H1 (cell line): ENCODE results near the gene MRPS6. TPM values are rescaled to one million over a fixed set of nuclear protein-coding genes. Genes with fewer than 3 reads are reported as not detected.

Experiments used
- CTCF ChIA-PET: fragments of 300-600 bp; sonication (Branson Sonifier 250); formaldehyde crosslinking; loops from one replicate; lab custom pipeline; 2021; ENCODE audit not compliant: partially characterized antibody; lab: Charles Lee
- POLR2A ChIA-PET: fragments of 300-600 bp; sonication (Branson Sonifier 250); formaldehyde crosslinking; loops from one replicate; lab custom pipeline; 2021; ENCODE audit warnings: inconsistent platforms; ENCODE audit not compliant: partially characterized antibody; lab: Charles Lee
- DNase-seq, 2 experiments: peaks; one replicate each; pipeline versions ENCODE4 v3.0.0 to v3.0.0-alpha.2; 2010 to 2022; ENCODE audit warnings: low spot score in 2 of 2, low read depth in 1 of 2, mixed read lengths in 1 of 2
- FAIRE-seq: peaks from 2 replicates; lab custom pipeline; 2011; peaks lifted over from hg19 to GRCh38; lab: Jason Lieb, UNC
- H2AFZ ChIP-seq: 2 replicates; pipeline ENCODE4 v1.8.1; 2012; ENCODE audit warnings: low read length, inconsistent platforms
- H2AK5ac ChIP-seq: 2 replicates; pipeline ENCODE4 v1.6.1; 2013; ENCODE audit warnings: low read depth, low read length
- H2BK120ac ChIP-seq: replicated peaks from 2 replicates; pipeline ENCODE3; 2013; ENCODE audit warnings: low read depth, low read length, inconsistent platforms
- H2BK12ac ChIP-seq: 2 replicates; pipeline ENCODE4 v1.6.1; 2013; ENCODE audit warnings: low read depth, low read length
- H2BK15ac ChIP-seq: 2 replicates; pipeline ENCODE4 v1.6.1; 2013; ENCODE audit warnings: low read length
- H2BK20ac ChIP-seq: 2 replicates; pipeline ENCODE4 v1.6.1; 2013; ENCODE audit warnings: low read length
- H2BK5ac ChIP-seq: 2 replicates; pipeline ENCODE4 v1.6.1; 2013; ENCODE audit warnings: low read depth, low read length
- H3K14ac ChIP-seq: 2 replicates; pipeline ENCODE4 v1.6.1; 2013; ENCODE audit warnings: inconsistent platforms; ENCODE audit not compliant: insufficient read length
- H3K18ac ChIP-seq: 2 replicates; pipeline ENCODE4 v1.6.1; 2013; ENCODE audit warnings: low read length; ENCODE audit errors: extremely low read depth
- H3K23ac ChIP-seq: 2 replicates; pipeline ENCODE4 v1.6.1; 2013; ENCODE audit warnings: inconsistent platforms; ENCODE audit not compliant: insufficient read length
- H3K23me2 ChIP-seq: 2 replicates; pipeline ENCODE4 v1.6.1; 2013; ENCODE audit warnings: low read depth, low read length
- H3K27ac ChIP-seq: 2 replicates; pipeline ENCODE4 v1.6.1; 2011; ENCODE audit warnings: low read depth, low read length, inconsistent platforms
- H3K27me3 ChIP-seq, 4 experiments: replicated peaks in 1 of 4; 1 replicate in 1 of 4; 2 replicates in 3 of 4; pipeline versions ENCODE4 v1.6.1 to v1.8.1; 2011 to 2013; ENCODE audit warnings: low read length in 3 of 4, mild to moderate bottlenecking in 3 of 4, inconsistent platforms in 2 of 4, mixed read lengths in 2 of 4, moderate library complexity in 1 of 4; ENCODE audit not compliant: control insufficient read depth in 3 of 4, insufficient read depth in 3 of 4; ENCODE audit errors: extremely low read depth in 1 of 4
- H3K36me3 ChIP-seq, 4 experiments: 2 replicates each; pipeline versions ENCODE4 v1.6.1 to v1.8.1; 2011 to 2013; ENCODE audit warnings: mild to moderate bottlenecking in 4 of 4, low read length in 3 of 4, moderate library complexity in 2 of 4, control low read depth in 1 of 4, inconsistent platforms in 1 of 4; ENCODE audit not compliant: insufficient read depth in 4 of 4, control insufficient read depth in 2 of 4
- H3K4ac ChIP-seq: replicated peaks from 2 replicates; pipeline ENCODE3; 2013; ENCODE audit warnings: low read length, low read depth, mixed read lengths, inconsistent platforms; ENCODE audit not compliant: insufficient read length
- H3K4me1 ChIP-seq, 4 experiments: replicated peaks in 1 of 4; 1 replicate in 1 of 4; 2 replicates in 3 of 4; pipeline versions ENCODE4 v1.6.1 to v1.8.1; 2011 to 2013; ENCODE audit warnings: low read length in 3 of 4, inconsistent platforms in 2 of 4, mixed read lengths in 1 of 4; ENCODE audit not compliant: insufficient read depth in 4 of 4, control insufficient read depth in 3 of 4
- H3K4me2 ChIP-seq, 2 experiments: 2 replicates each; pipeline versions ENCODE4 v1.6.1 to v1.8.1; 2011 to 2013; ENCODE audit warnings: low read depth in 2 of 2, low read length in 2 of 2, control low read depth in 1 of 2, inconsistent platforms in 1 of 2, mild to moderate bottlenecking in 1 of 2; ENCODE audit not compliant: insufficient read depth in 1 of 2
- H3K4me3 ChIP-seq, 4 experiments: fragments of 200-600, 300-600 bp in 1 of 4; sonication (generic), shearing (Covaris generic), sonication (Bioruptor Twin) in 1 of 4; 2 replicates each; pipeline versions ENCODE4 v1.5.1 to v1.8.1; 2011 to 2016; ENCODE audit warnings: low read length in 4 of 4, low read depth in 3 of 4, control low read depth in 2 of 4, inconsistent platforms in 2 of 4, mild to moderate bottlenecking in 2 of 4, mixed read lengths in 1 of 4, moderate library complexity in 1 of 4; ENCODE audit not compliant: insufficient read depth in 2 of 4; ENCODE audit errors: extremely low read depth in 1 of 4
- H3K56ac ChIP-seq: replicated peaks from 2 replicates; pipeline ENCODE3; 2013; ENCODE audit warnings: low read depth, mild to moderate bottlenecking, mixed read lengths, low read length, inconsistent platforms; ENCODE audit not compliant: insufficient read length
- H3K79me1 ChIP-seq: 2 replicates; pipeline ENCODE4 v1.6.1; 2013; ENCODE audit warnings: low read depth, low read length, control low read depth
- H3K79me2 ChIP-seq, 2 experiments: 2 replicates each; pipeline versions ENCODE4 v1.6.1 to v1.8.1; 2012 to 2013; ENCODE audit warnings: low read length in 2 of 2, mild to moderate bottlenecking in 2 of 2, inconsistent platforms in 1 of 2; ENCODE audit not compliant: insufficient read depth in 2 of 2, control insufficient read depth in 1 of 2
- H3K9ac ChIP-seq, 4 experiments: replicated peaks in 1 of 4; 1 replicate in 1 of 4; 2 replicates in 3 of 4; pipeline versions ENCODE4 v1.6.1 to v1.8.1; 2011 to 2013; ENCODE audit warnings: low read depth in 3 of 4, low read length in 3 of 4, control low read depth in 2 of 4, mild to moderate bottlenecking in 2 of 4, moderate library complexity in 2 of 4, inconsistent platforms in 1 of 4; ENCODE audit errors: extremely low read depth in 1 of 4
- H3K9me3 ChIP-seq, 2 experiments: 2 replicates each; pipeline versions ENCODE4 v1.6.1 to v1.8.1; 2012 to 2013; ENCODE audit warnings: mild to moderate bottlenecking in 2 of 2, moderate library complexity in 2 of 2, control low read depth in 1 of 2, inconsistent platforms in 1 of 2, low read depth in 1 of 2, low read length in 1 of 2, mixed read lengths in 1 of 2; ENCODE audit not compliant: insufficient read depth in 2 of 2
- H4K20me1 ChIP-seq, 2 experiments: replicated peaks in 1 of 2; 2 replicates each; pipeline versions ENCODE3 to v1.8.1; 2011 to 2013; ENCODE audit warnings: inconsistent platforms in 2 of 2, low read length in 2 of 2, mild to moderate bottlenecking in 1 of 2; ENCODE audit not compliant: insufficient read depth in 2 of 2, control insufficient read depth in 1 of 2
- H4K5ac ChIP-seq: 2 replicates; pipeline ENCODE4 v1.6.1; 2013; ENCODE audit warnings: low read length, low read depth, mixed read lengths, inconsistent platforms; ENCODE audit not compliant: insufficient read length
- H4K8ac ChIP-seq: 2 replicates; pipeline ENCODE4 v1.8.0; 2013; ENCODE audit warnings: mild to moderate bottlenecking, moderate library complexity, low read length, inconsistent platforms; ENCODE audit not compliant: insufficient read depth; ENCODE audit errors: extremely low read depth
- H4K91ac ChIP-seq: replicated peaks from 2 replicates; pipeline ENCODE3; 2013; ENCODE audit warnings: low read length, mixed read lengths, inconsistent platforms; ENCODE audit not compliant: insufficient read length
- ATF2 ChIP-seq: IDR thresholded peaks from 2 replicates; pipeline ENCODE4 v1.6.1; 2012; ENCODE audit warnings: low read length, inconsistent platforms
- BACH1 ChIP-seq: IDR thresholded peaks from 2 replicates; pipeline ENCODE4 v1.6.1; 2012; ENCODE audit warnings: low read length, improper control_type of control experiment
- CHD2 ChIP-seq: IDR thresholded peaks from 2 replicates; pipeline ENCODE4 v1.6.1; 2012; ENCODE audit warnings: low read length, improper control_type of control experiment
- HDAC2 ChIP-seq, 2 experiments: fragments of 300-600 bp in 1 of 2; sonication (generic) in 1 of 2; IDR thresholded peaks; 2 replicates each; pipeline ENCODE4 v1.6.1; 2011 to 2012; ENCODE audit warnings: low read depth in 2 of 2, low read length in 2 of 2, mild to moderate bottlenecking in 2 of 2, moderate library complexity in 2 of 2, borderline replicate concordance in 1 of 2, inconsistent platforms in 1 of 2
- KDM5A ChIP-seq: fragments of 200-600 bp; IDR thresholded peaks from 2 replicates; pipeline ENCODE4 v1.7.1; 2012; ENCODE audit warnings: mild to moderate bottlenecking, low read length, inconsistent platforms, mixed read lengths
- POLR2A ChIP-seq, 2 experiments: IDR thresholded peaks; 1 replicate in 1 of 2; 2 replicates in 1 of 2; pipeline ENCODE4 v1.6.1; 2011; ENCODE audit warnings: low read depth in 2 of 2, low read length in 2 of 2, mild to moderate bottlenecking in 2 of 2; ENCODE audit errors: control extremely low read depth in 1 of 2
- RAD21 ChIP-seq, 2 experiments: IDR thresholded peaks in 1 of 2; conservative IDR thresholded peaks in 1 of 2; 2 replicates each; pipeline ENCODE4 v1.6.1; 2011; ENCODE audit warnings: low read depth in 2 of 2, low read length in 2 of 2, improper control_type of control experiment in 1 of 2, inconsistent platforms in 1 of 2, mild to moderate bottlenecking in 1 of 2, moderate library complexity in 1 of 2
- TAF7 ChIP-seq: optimal IDR thresholded peaks from 2 replicates; pipeline ENCODE3; 2011; ENCODE audit warnings: low read depth, mild to moderate bottlenecking, inconsistent platforms, low read length, moderate library complexity, borderline replicate concordance
- TCF12 ChIP-seq: IDR thresholded peaks from 2 replicates; pipeline ENCODE4 v1.6.1; 2011; ENCODE audit warnings: low read depth, mild to moderate bottlenecking, low read length
- USF2 ChIP-seq: IDR thresholded peaks from 2 replicates; pipeline ENCODE4 v1.6.1; 2011; ENCODE audit warnings: low read length, improper control_type of control experiment
- ZNF274 ChIP-seq: IDR thresholded peaks from 2 replicates; pipeline ENCODE4 v1.7.0; 2012; ENCODE audit warnings: low read length, borderline replicate concordance; ENCODE audit errors: extremely low read depth
- WGBS, 2 experiments: shearing (Covaris generic) in 1 of 2; methylation state at CpG; one replicate each; pipeline versions ENCODE4 v1.1.6 to v1.1.7; 2013 to 2015; ENCODE audit warnings: low lambda C conversion rate in 2 of 2, mixed read lengths in 2 of 2, inconsistent platforms in 1 of 2, low coverage in 1 of 2, missing lambda C conversion rate in 1 of 2; ENCODE audit not compliant: insufficient replicate concordance in 2 of 2, insufficient coverage in 1 of 2, insufficient read length in 1 of 2; ENCODE audit errors: extremely low coverage in 1 of 2, missing lambda C conversion rate in 1 of 2; 5-methylcytosine and 5-hydroxymethylcytosine counted together
- polyA plus RNA-seq, 7 experiments: library from polyadenylated mRNA; depleted of rRNA in 3 of 7; stranded (reverse) in 5 of 7; unstranded in 2 of 7; fragments of >200 nt in 5 of 7; fragments of 200-250 nt in 2 of 7; gene quantifications; 1 replicate in 5 of 7; 2 replicates in 1 of 7; 4 replicates in 1 of 7; pipeline versions ENCODE4 v1.2.1 to v1.2.3, GENCODE V29; 2011 to 2013; ENCODE audit warnings: missing spikeins in 2 of 7, mixed read lengths in 2 of 7
- total RNA-seq: library from RNA; stranded (reverse); fragmentation: NEBNext Ultra II Directional; extraction: Animal tissue kit (Norgen Biotek cat#: 25700); gene quantifications from 2 replicates; pipeline ENCODE4 v1.2.1, GENCODE V29; 2021

The MRPS6 gene
- total and polyA plus RNA-seq, 2 of the 8 experiments (the other 6 are each of a cell fraction or from before 2014, with no cell fraction given): 62.7 to 156 TPM

- ChIA-PET POLR2A (interaction anchor here (1.8 kb wide), 1 partner anchor 10 kb away, joined by 4 read pairs; no protein-coding TSS in a partner anchor), CTCF (interaction anchor here (1.0 kb wide), 1 partner anchor 297 kb away, joined by 3 read pairs; no protein-coding TSS in a partner anchor)
- Histone ChIP-seq H3K56ac (no peak overlapping the region), H3K18ac (no peak overlapping the region), H2BK15ac (no peak overlapping the region), H3K79me1 (no peaks in the 10 kb centered on the region), H2BK12ac (no peak overlapping the region), H2BK20ac (no peak overlapping the region), H3K4me1 (no peaks in the 10 kb centered on the region), H4K20me1 (no peaks in the 10 kb centered on the region), H2BK120ac (no peak overlapping the region), H4K8ac (no peak overlapping the region), H3K27me3 (peaks cover 0 to 1% (median 0%) of the 10 kb centered on the region in 4 experiments; a peak in 1 of 7 replicates), H3K79me2 (no peaks in the 10 kb centered on the region), H3K23me2 (no peaks in the 10 kb centered on the region), H3K9ac (no peak overlapping the region), H3K4me2 (no peak overlapping the region), H3K36me3 (no peaks in the 10 kb centered on the region), H2AFZ (no peak overlapping the region), H2BK5ac (no peak overlapping the region), H4K91ac (no peak overlapping the region), H3K4me3 (no peak overlapping the region), H3K9me3 (no peaks in the 10 kb centered on the region), H2AK5ac (no peak overlapping the region), H3K4ac (no peak overlapping the region), H3K27ac (no peak overlapping the region), H3K14ac (no peak overlapping the region), H4K5ac (no peak overlapping the region), H3K23ac (no peak overlapping the region)
- 83% methylated on average over 3 of the region's 3 CpGs; no CpG with 5 or more reads in 1 of the 2 experiments for WGBS, 2 experiments
- no peak for DNase-seq
- no peak for FAIRE-seq
- TF ChIP-seq POLR2A (IDR thresholded peaks at IDR 0.05; ENCODE audit: control extremely low read depth in 1 of 2, low read depth in 2 of 2, low read length in 2 of 2) (no peak), RAD21 (IDR thresholded peaks at IDR 0.05 in 1 of 2, conservative IDR thresholded peaks at IDR 0.05 in 1 of 2; ENCODE audit: low read depth in 2 of 2, low read length in 2 of 2) (no peak), USF2 (no peak), ATF2 (no peak), HDAC2 (IDR thresholded peaks at IDR 0.05; ENCODE audit: borderline replicate concordance in 1 of 2, low read depth in 2 of 2, low read length in 2 of 2) (no peak), ZNF274 (no peak), KDM5A (no peak), TAF7 (no peak), CHD2 (no peak), TCF12 (no peak), BACH1 (no peak)
Measured at GRCh38 chr21:34065027-34065426, 8.4 kb upstream of the MRPS6 start.
